SU-DHL-6 (cell line): ENCODE measurements around the gene CUL1.

ENCODE experiments used
- CTCF ChIP-seq: fragments of 200-600 bp; sonication (generic); IDR thresholded peaks from one replicate; pipeline ENCODE4 v1.5.1; 2017; ENCODE audit warnings: antibody characterized with exemption, mild to moderate bottlenecking, low read length, moderate library complexity; ENCODE audit not compliant: insufficient read depth, poor library complexity, severe bottlenecking
- EZH2phosphoT487 ChIP-seq: fragments of 200-600 bp; sonication (generic), shearing (Covaris generic); conservative IDR thresholded peaks from 2 replicates; pipeline ENCODE4 v1.6.1; 2018; ENCODE audit warnings: mild to moderate bottlenecking, antibody characterized with exemption, low read length, moderate library complexity, mixed read lengths

GRCh38 chr7:148838905-148839304 lies 140.2 kb downstream of the CUL1 start:
- no peak for TF ChIP-seq CTCF
- TF ChIP-seq EZH2phosphoT487: no peak
